ENCODE data around the gene ACIN1.

The ACIN1 gene

GRCh38 chr14:23066855-23067744 is 27.8 kb downstream of the ACIN1 start:
- Histone ChIP-seq H2AK5ac (ENCODE audit: low read length) (no peak overlapping the region), H3K4me2 (ENCODE audit: low read length) (no peak overlapping the region), H3K4me3 (ENCODE audit: low read length) (no peak overlapping the region), H4K8ac (ENCODE audit: low read depth, low read length) (no peak overlapping the region), H3K56ac (ENCODE audit: low read length) (no peak overlapping the region), H3K36me3 (ENCODE audit: control insufficient read depth, insufficient read depth, low read length) (peaks cover 38% of the 10 kb centered on the region), H3K79me2 (ENCODE audit: control insufficient read depth, insufficient read depth, low read length) (peaks cover 56% of the 10 kb centered on the region), H3K4ac (ENCODE audit: low read depth, low read length) (no peak overlapping the region), H2BK5ac (ENCODE audit: low read length) (no peak overlapping the region), H3K27me3 (ENCODE audit: insufficient read depth, low read length, poor library complexity) (no peaks in the 10 kb centered on the region), H3K27ac (ENCODE audit: low read depth, low read length) (no peak overlapping the region), H3K4me1 (ENCODE audit: control insufficient read depth, low read depth, low read length) (peaks cover 10% of the 10 kb centered on the region), H3K9ac (ENCODE audit: low read length) (no peak overlapping the region), H2BK120ac (ENCODE audit: low read depth, low read length) (no peak overlapping the region), H4K5ac (ENCODE audit: low read length) (no peak overlapping the region), H2BK15ac (replicated peaks; ENCODE audit: low read depth) (no peak overlapping the region), H3K18ac (ENCODE audit: low read length) (no peak overlapping the region), H3K79me1 (ENCODE audit: low read length) (peaks cover 27% of the 10 kb centered on the region), H3K23ac (ENCODE audit: low read length) (no peak overlapping the region)
- no CpG with 5 or more reads among the region's 23 CpGs for WGBS (ENCODE audit: extremely low coverage, insufficient coverage, low lambda C conversion rate)
- no peak for DNase-seq

GRCh38 chr14:23066368-23066767 is 28.6 kb downstream of the ACIN1 start:
- no peak overlapping the region for H4K8ac ChIP-seq (ENCODE audit: low read depth, low read length)
- peaks cover 56% of the 10 kb centered on the region for H3K79me2 ChIP-seq (ENCODE audit: control insufficient read depth, insufficient read depth, low read length)
- no peak overlapping the region for H4K5ac ChIP-seq (ENCODE audit: low read length)
- no peak overlapping the region for H2BK120ac ChIP-seq (ENCODE audit: low read depth, low read length)
- H3K4me2 ChIP-seq (ENCODE audit: low read length): no peak overlapping the region
- peaks cover 40% of the 10 kb centered on the region for H3K36me3 ChIP-seq (ENCODE audit: control insufficient read depth, insufficient read depth, low read length)
- no peak overlapping the region for H2BK5ac ChIP-seq (ENCODE audit: low read length)
- no peak overlapping the region for H2AK5ac ChIP-seq (ENCODE audit: low read length)
- H2BK15ac ChIP-seq (replicated peaks; ENCODE audit: low read depth): no peak overlapping the region
- DNase-seq: no peak
- no peak overlapping the region for H3K4ac ChIP-seq (ENCODE audit: low read depth, low read length)
- no peak overlapping the region for H3K23ac ChIP-seq (ENCODE audit: low read length)
- H3K4me1 ChIP-seq (ENCODE audit: control insufficient read depth, low read depth, low read length): peaks cover 6% of the 10 kb centered on the region
- no peak overlapping the region for H3K18ac ChIP-seq (ENCODE audit: low read length)
- no CpG with 5 or more reads among the region's 3 CpGs for WGBS (ENCODE audit: extremely low coverage, insufficient coverage, low lambda C conversion rate)
- no peak overlapping the region for H3K56ac ChIP-seq (ENCODE audit: low read length)
- peaks cover 27% of the 10 kb centered on the region for H3K79me1 ChIP-seq (ENCODE audit: low read length)
- H3K4me3 ChIP-seq (ENCODE audit: low read length): no peak overlapping the region
- no peak overlapping the region for H3K27ac ChIP-seq (ENCODE audit: low read depth, low read length)
- no peaks in the 10 kb centered on the region for H3K27me3 ChIP-seq (ENCODE audit: insufficient read depth, low read length, poor library complexity)
- H3K9ac ChIP-seq (ENCODE audit: low read length): no peak overlapping the region

GRCh38 chr14:23063601-23064000 is 31.3 kb downstream of the ACIN1 start:
- Histone ChIP-seq H2AK5ac (ENCODE audit: low read length) (no peak overlapping the region), H3K23ac (ENCODE audit: low read length) (no peak overlapping the region), H2BK5ac (ENCODE audit: low read length) (no peak overlapping the region), H3K18ac (ENCODE audit: low read length) (no peak overlapping the region), H2BK15ac (replicated peaks; ENCODE audit: low read depth) (no peak overlapping the region), H3K79me1 (ENCODE audit: low read length) (peaks cover 27% of the 10 kb centered on the region), H3K79me2 (ENCODE audit: control insufficient read depth, insufficient read depth, low read length) (peaks cover 35% of the 10 kb centered on the region), H3K27me3 (ENCODE audit: insufficient read depth, low read length, poor library complexity) (no peaks in the 10 kb centered on the region), H3K4me3 (ENCODE audit: low read length) (no peak overlapping the region), H3K56ac (ENCODE audit: low read length) (no peak overlapping the region), H3K4me2 (ENCODE audit: low read length) (no peak overlapping the region), H4K5ac (ENCODE audit: low read length) (no peak overlapping the region), H3K4ac (ENCODE audit: low read depth, low read length) (no peak overlapping the region), H4K8ac (ENCODE audit: low read depth, low read length) (no peak overlapping the region), H3K27ac (ENCODE audit: low read depth, low read length) (no peak overlapping the region), H2BK120ac (ENCODE audit: low read depth, low read length) (no peak overlapping the region), H3K9ac (ENCODE audit: low read length) (no peak overlapping the region), H3K36me3 (ENCODE audit: control insufficient read depth, insufficient read depth, low read length) (peaks cover 45% of the 10 kb centered on the region), H3K4me1 (ENCODE audit: control insufficient read depth, low read depth, low read length) (peaks cover 6% of the 10 kb centered on the region)
- no CpG with 5 or more reads among the region's 5 CpGs for WGBS (ENCODE audit: extremely low coverage, insufficient coverage, low lambda C conversion rate)
- no peak for DNase-seq

- H3K27ac ChIP-seq (ENCODE audit: low read depth, low read length): peak overlapping the region; percentile 40
- no CpG with 5 or more reads among the region's 4 CpGs for WGBS (ENCODE audit: extremely low coverage, insufficient coverage, low lambda C conversion rate)
- no peak overlapping the region for H3K9ac ChIP-seq (ENCODE audit: low read length)
- H3K23ac ChIP-seq (ENCODE audit: low read length): no peak overlapping the region
- no peak overlapping the region for H3K4ac ChIP-seq (ENCODE audit: low read depth, low read length)
- H3K36me3 ChIP-seq (ENCODE audit: control insufficient read depth, insufficient read depth, low read length): peaks cover 34% of the 10 kb centered on the region
- DNase-seq: peak; percentile 94
- no peak overlapping the region for H3K4me3 ChIP-seq (ENCODE audit: low read length)
- H2AK5ac ChIP-seq (ENCODE audit: low read length): no peak overlapping the region
- H3K4me2 ChIP-seq (ENCODE audit: low read length): no peak overlapping the region
- H2BK5ac ChIP-seq (ENCODE audit: low read length): no peak overlapping the region
- H3K27me3 ChIP-seq (ENCODE audit: insufficient read depth, low read length, poor library complexity): no peaks in the 10 kb centered on the region
- H3K79me2 ChIP-seq (ENCODE audit: control insufficient read depth, insufficient read depth, low read length): peaks cover 21% of the 10 kb centered on the region
- no peak overlapping the region for H4K8ac ChIP-seq (ENCODE audit: low read depth, low read length)
- H2BK15ac ChIP-seq (replicated peaks; ENCODE audit: low read depth): no peak overlapping the region
- no peak overlapping the region for H2BK120ac ChIP-seq (ENCODE audit: low read depth, low read length)
- H3K4me1 ChIP-seq (ENCODE audit: control insufficient read depth, low read depth, low read length): peaks cover 2% of the 10 kb centered on the region
- no peak overlapping the region for H3K18ac ChIP-seq (ENCODE audit: low read length)
- no peak overlapping the region for H3K56ac ChIP-seq (ENCODE audit: low read length)
- H4K5ac ChIP-seq (ENCODE audit: low read length): no peak overlapping the region
- peaks cover 20% of the 10 kb centered on the region for H3K79me1 ChIP-seq (ENCODE audit: low read length)
Observed at GRCh38 chr14:23062002-23062401, 32.9 kb downstream of the ACIN1 start.

- Histone ChIP-seq H3K4me1 (ENCODE audit: control insufficient read depth, low read depth, low read length) (peaks cover 2% of the 10 kb centered on the region), H3K36me3 (ENCODE audit: control insufficient read depth, insufficient read depth, low read length) (peaks cover 29% of the 10 kb centered on the region), H4K8ac (ENCODE audit: low read depth, low read length) (no peak overlapping the region), H2BK5ac (ENCODE audit: low read length) (no peak overlapping the region), H3K56ac (ENCODE audit: low read length) (no peak overlapping the region), H3K23ac (ENCODE audit: low read length) (no peak overlapping the region), H3K4me2 (ENCODE audit: low read length) (no peak overlapping the region), H3K79me2 (ENCODE audit: control insufficient read depth, insufficient read depth, low read length) (peaks cover 8% of the 10 kb centered on the region), H2BK120ac (ENCODE audit: low read depth, low read length) (no peak overlapping the region), H2AK5ac (ENCODE audit: low read length) (no peak overlapping the region), H3K27ac (ENCODE audit: low read depth, low read length) (no peak overlapping the region), H3K4me3 (ENCODE audit: low read length) (no peak overlapping the region), H3K4ac (ENCODE audit: low read depth, low read length) (no peak overlapping the region), H3K9ac (ENCODE audit: low read length) (no peak overlapping the region), H2BK15ac (replicated peaks; ENCODE audit: low read depth) (no peak overlapping the region), H3K27me3 (ENCODE audit: insufficient read depth, low read length, poor library complexity) (no peaks in the 10 kb centered on the region), H3K18ac (ENCODE audit: low read length) (no peak overlapping the region), H3K79me1 (ENCODE audit: low read length) (peaks cover 13% of the 10 kb centered on the region), H4K5ac (ENCODE audit: low read length) (no peak overlapping the region)
- WGBS (ENCODE audit: extremely low coverage, insufficient coverage, low lambda C conversion rate): no CpG with 5 or more reads among the region's 17 CpGs
- no peak for DNase-seq
Observed at GRCh38 chr14:23060536-23061260, 34.2 kb downstream of the ACIN1 start.

Measured in mesendoderm (in vitro differentiated cells).